Islet precursor cell (in vitro differentiated cells): ENCODE data around the gene P2RY10.
"Not testable (repeated sequence)": the region's sequence is repeated elsewhere in the genome, so short reads cannot be mapped to it uniquely, and the experiment has no call there.

ENCODE experiments used
- DNase-seq: peaks from one replicate; pipeline ENCODE4 v3.0.0-alpha.2; 2018

The P2RY10 gene, protein sequence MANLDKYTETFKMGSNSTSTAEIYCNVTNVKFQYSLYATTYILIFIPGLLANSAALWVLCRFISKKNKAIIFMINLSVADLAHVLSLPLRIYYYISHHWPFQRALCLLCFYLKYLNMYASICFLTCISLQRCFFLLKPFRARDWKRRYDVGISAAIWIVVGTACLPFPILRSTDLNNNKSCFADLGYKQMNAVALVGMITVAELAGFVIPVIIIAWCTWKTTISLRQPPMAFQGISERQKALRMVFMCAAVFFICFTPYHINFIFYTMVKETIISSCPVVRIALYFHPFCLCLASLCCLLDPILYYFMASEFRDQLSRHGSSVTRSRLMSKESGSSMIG

GRCh38 chrX:78945186-78945912, at the start of gene P2RY10:
TSS of gene P2RY10 (plus strand) at chrX:78945391. CDS start at chrX:78960521, 15,130 bp downstream.
- no peak for DNase-seq

DNA sequence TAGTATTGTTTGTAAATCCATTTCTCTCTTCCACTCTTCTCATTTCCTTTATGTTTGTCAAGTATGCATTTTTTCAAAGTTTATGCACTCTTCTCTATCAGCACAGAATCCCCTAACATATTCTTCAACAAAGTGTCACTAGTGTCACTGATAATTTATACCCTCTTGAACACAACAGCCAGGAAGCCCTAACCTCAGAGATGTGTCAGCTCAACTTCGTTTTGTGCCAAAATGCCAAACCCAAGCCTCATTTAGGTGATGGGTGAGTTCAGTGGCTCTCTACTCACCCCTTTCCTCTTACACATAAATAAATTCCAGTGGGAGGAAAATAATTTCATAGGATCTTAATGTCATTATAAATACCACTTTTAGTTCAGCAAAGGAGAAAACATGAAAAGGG, 22.4 kb upstream of the P2RY10 start:
- no peak for DNase-seq

DNA sequence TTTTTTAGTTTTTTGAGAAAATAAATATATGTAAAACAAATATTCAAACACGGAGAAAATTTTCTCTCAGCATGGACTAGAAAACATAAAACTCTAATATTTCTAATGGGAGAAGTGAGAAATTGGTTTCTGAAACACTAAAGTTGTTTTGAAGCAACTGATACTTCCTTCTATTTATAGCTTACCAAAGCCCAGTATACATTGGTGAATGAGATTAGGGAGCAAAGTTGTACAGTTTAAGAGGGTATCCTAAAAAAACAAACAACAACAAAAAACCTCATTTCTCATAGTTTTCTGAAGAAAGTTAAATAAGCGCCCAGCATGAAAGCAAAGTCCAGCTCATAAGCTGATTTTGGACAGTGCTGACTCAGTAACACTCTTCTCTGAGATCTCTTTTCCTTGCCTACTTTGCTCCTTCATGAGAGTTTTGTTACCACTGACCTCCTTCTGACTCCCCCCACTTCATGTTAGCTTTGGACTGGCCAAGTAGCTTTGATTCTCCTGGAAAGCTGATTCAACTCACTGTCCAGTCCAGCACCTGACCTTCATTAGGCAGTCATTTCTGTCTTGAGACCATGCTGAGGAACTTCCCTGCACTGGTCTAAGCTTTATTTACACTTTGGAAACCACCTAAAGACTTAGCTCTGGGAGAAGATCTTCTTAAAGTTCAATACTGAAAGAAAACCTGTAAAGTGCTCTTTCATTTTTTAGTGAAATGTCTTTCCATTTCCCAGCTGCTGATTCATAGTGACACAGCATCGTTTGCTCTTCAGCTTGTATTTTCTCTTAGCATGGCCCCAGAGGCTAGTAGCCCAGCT, 21.8 kb upstream of the P2RY10 start:
- DNase-seq = no peak

DNA sequence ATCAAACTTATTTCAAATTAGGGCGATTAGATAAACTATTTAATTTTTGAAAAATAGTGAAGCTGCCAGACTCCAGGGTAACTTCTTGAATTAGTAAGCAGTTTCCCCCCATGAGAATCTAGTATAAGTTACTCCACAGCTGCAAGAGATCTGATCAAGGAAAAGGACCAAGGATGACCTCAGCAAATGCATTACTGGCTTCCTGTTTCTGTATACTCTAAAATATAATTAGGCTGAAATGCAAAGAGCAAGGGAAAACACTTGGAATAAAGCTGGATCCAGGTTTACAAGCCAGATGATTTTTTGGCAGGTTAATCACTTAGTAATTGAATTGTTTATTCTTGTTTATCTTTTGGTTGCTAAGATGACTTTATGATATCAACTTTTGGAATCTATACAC, 13.4 kb upstream of the P2RY10 start:
- no peak for DNase-seq

GRCh38 chrX:78934866-78935265, 10.3 kb upstream of the P2RY10 start:
- DNase-seq = no peak

GRCh38 chrX:78944351-78944750, 840 bp upstream of the P2RY10 start:
- DNase-seq = no peak

DNA sequence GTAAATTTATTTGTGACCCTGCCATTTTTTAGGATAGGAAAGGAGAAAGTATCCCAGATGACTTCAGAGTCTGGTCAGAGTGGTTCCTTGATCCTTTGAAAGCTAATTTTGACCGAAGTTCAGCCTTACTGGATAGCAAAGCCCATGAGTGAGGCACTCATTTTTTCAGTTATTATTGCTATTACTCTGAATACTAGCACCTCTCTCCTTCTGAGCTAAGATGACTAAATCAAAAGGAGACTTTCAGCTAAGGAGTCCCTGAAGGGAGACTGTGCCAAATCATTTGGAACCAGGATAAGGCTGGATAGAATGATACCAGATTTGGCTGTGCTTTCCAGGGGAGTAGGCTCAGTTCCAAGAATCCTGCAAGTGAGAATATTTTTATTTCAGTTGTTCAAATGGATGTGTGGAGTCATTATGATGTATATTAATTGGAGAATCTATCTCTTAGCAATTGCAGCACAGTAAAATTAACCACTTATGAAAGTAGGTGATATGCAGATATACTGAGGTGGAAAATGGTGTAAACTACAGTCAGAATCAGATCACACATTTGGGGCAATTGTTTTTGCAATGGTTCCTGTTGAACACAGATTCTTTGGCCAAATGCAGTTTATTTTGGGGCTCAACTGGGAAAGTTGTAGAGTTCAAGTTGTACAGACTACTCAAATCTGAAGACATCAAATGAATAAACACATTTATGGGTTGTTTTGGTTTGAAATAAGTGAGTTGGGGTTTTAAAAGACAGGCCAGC, 1.2 kb downstream of the P2RY10 start:
- no peak for DNase-seq

DNA sequence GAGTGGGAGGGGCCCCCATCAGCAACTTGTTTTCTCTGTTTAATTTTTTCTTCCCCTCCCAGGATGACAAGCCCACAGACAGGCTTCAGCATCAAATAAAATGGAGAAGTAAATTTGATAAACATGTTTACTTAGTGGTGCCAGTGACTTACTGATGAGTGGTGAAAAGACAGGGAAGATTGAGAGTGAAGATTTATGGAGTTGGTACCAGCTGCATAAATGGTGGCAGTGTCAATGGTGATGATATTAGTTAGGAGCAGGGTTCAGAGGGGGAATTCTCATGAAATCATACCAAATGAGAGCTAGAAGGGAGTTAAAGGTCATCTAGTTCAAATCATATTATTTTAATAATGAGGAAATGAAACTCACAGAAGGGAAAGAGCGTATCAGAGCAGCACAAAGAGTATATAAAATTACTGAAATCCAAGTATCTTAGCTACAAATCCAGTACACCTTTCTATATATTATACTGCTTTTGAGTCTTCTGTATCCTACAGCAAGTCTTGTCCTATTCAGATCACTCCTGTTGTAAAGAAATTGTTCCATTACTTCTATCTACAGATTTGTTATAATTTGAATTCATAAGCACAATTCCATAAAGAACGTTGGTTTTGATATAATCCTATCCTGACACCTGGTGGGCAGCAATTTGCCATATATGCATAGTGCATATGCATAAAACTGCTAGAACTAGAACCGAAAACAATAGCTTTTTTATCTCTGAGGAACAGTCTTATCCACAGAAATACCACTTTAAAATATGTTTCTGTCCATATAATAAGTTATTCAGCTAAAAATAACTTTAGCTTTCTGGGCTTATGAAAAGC, 5.0 kb downstream of the P2RY10 start:
- DNase-seq = no peak

- no peak for DNase-seq
Measured at GRCh38 chrX:78957049-78957767, 12.0 kb downstream of the P2RY10 start.

GRCh38 chrX:78957768-78958130, 12.6 kb downstream of the P2RY10 start:
- DNase-seq = no peak

GRCh38 chrX:78958419-78959116, 13.4 kb downstream of the P2RY10 start:
- no peak for DNase-seq

DNA sequence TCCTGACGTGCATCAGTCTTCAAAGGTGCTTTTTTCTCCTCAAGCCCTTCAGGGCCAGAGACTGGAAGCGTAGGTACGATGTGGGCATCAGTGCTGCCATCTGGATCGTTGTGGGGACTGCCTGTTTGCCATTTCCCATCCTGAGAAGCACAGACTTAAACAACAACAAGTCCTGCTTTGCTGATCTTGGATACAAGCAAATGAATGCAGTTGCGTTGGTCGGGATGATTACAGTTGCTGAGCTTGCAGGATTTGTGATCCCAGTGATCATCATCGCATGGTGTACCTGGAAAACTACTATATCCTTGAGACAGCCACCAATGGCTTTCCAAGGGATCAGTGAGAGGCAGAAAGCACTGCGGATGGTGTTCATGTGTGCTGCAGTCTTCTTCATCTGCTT, 15.7 kb downstream of the P2RY10 start:
- DNase-seq = no peak

DNA sequence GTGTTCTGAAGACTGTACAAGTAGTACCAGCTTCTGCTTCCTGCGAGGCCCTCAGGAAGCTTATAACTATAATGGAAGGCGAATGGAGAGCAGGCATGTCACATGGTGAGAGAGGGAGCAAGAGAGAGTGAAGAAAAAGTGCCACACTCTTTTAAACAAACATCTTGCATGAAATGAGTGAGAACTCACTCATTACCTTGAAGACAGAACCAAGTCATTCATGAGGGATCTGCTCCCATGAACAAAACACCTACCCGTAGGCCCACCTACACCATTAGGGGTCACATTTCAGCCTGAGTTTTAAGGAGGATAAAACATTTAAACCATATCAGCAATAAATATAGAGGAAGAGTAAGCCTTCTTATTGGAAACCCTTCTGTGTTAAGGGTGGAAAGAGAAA, 19.4 kb downstream of the P2RY10 start:
- DNase-seq = no peak

GRCh38 chrX:78979789-78980464, 34.7 kb downstream of the P2RY10 start:
- no peak for DNase-seq

GRCh38 chrX:78989349-78989748, 44.2 kb downstream of the P2RY10 start:
- no peak for DNase-seq

DNA sequence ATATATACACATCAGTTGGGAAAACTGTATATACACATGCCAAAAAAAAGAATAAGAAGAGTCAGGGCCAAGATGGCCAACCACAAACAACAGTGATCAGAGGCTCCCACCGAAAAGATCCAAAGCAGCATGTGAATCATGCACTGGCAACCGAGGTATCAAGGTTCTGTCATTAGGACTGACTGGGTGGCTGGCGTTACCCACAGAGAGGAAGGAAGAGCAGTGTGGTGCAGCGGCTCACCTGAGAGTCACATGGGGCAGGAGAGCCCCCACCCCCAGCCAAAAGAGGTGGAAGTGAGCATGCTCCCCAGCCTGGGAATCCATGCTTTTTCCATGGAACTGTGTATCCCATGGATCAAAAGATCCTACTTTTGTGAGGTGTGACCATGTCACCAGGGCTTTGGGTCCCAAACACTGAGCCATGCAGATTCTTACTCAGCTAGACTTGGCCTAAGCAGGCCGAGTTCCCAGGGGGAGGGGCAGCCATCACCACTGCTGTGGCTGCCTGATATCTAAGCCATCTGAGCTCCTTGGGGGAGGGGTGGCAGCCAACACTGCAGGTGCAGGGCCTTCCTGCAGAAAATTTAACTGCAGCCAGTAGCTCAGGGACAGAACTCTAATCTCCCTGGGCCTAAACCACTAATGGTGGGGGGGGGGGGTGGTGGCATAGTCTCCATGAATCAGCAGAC, 52.8 kb downstream of the P2RY10 start:
- DNase-seq = no peak

DNA sequence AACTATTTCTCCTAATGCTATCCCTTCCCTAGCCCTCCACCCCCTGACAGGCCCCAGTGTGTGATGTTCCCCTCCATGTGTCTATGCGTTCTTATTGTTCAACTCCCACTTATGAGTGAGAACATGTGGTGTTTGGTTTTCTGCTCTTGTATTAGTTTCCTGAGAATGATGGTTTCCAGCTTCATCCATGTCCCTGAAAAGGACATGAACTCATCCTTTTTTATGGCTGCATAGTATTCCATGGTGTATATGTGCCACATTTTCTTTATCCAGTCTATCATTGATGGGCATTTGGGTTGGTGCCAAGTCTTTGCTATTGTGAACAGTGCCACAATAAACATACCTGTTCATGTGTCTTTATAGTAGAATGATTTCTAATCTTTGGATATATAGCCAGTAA, 62.3 kb downstream of the P2RY10 start:
- DNase-seq = not testable (repeated sequence)
